ENCODE results near the gene ADAMTSL4.

The ADAMTSL4 gene

GRCh38 chr1:150548632-150549495, at the start of gene ADAMTSL4:
Gene ADAMTSL4, plus strand, starts transcription at chr1:150549408. Its CDS starts 2,881 bp downstream, at chr1:150552289.
- DNase-seq (ENCODE audit: low read depth), result no peak

- DNase-seq (ENCODE audit: low read depth), result no peak
Measured at GRCh38 chr1:150505431-150505830, 43.8 kb upstream of the ADAMTSL4 start.

- no peak for DNase-seq (ENCODE audit: low read depth)
Measured at GRCh38 chr1:150507912-150508864, 41.0 kb upstream of the ADAMTSL4 start, which contains the start of gene ECM1. Gene ECM1, plus strand, starts transcription at chr1:150508109. Its CDS starts 101 bp downstream, at chr1:150508210.

- DNase-seq (ENCODE audit: low read depth), result no peak
Measured at GRCh38 chr1:150508982-150509381, 40.2 kb upstream of the ADAMTSL4 start.

- no peak for DNase-seq (ENCODE audit: low read depth)
Measured at GRCh38 chr1:150511551-150511950, 37.7 kb upstream of the ADAMTSL4 start.

- DNase-seq (ENCODE audit: low read depth), result no peak
Measured at GRCh38 chr1:150511985-150512660, 37.1 kb upstream of the ADAMTSL4 start.

- no peak for DNase-seq (ENCODE audit: low read depth)
Measured at GRCh38 chr1:150512846-150513245, 36.4 kb upstream of the ADAMTSL4 start.

- no peak for DNase-seq (ENCODE audit: low read depth)
Measured at GRCh38 chr1:150513351-150513791, 35.8 kb upstream of the ADAMTSL4 start.

- no peak for DNase-seq (ENCODE audit: low read depth)
Measured at GRCh38 chr1:150514260-150514659, 34.9 kb upstream of the ADAMTSL4 start.

- no peak for DNase-seq (ENCODE audit: low read depth)
Measured at GRCh38 chr1:150514913-150515327, 34.3 kb upstream of the ADAMTSL4 start.

- peak; percentile 79 for DNase-seq (ENCODE audit: low read depth)
Measured at GRCh38 chr1:150515328-150516049, 33.7 kb upstream of the ADAMTSL4 start, which contains the start of gene FALEC. Gene FALEC, plus strand, starts transcription at chr1:150515752.

GRCh38 chr1:150516050-150516591, 33.1 kb upstream of the ADAMTSL4 start:
- no peak for DNase-seq (ENCODE audit: low read depth)

- no peak for DNase-seq (ENCODE audit: low read depth)
Measured at GRCh38 chr1:150516616-150517015, 32.6 kb upstream of the ADAMTSL4 start.

GRCh38 chr1:150521196-150521968, 27.8 kb upstream of the ADAMTSL4 start:
- DNase-seq (ENCODE audit: low read depth), result no peak

- DNase-seq (ENCODE audit: low read depth), result no peak
Measured at GRCh38 chr1:150525348-150525747, 23.9 kb upstream of the ADAMTSL4 start.

GRCh38 chr1:150528196-150528595, 21.0 kb upstream of the ADAMTSL4 start:
- no peak for DNase-seq (ENCODE audit: low read depth)

- no peak for DNase-seq (ENCODE audit: low read depth)
Measured at GRCh38 chr1:150529017-150529416, 20.2 kb upstream of the ADAMTSL4 start.

GRCh38 chr1:150530491-150531159, 18.6 kb upstream of the ADAMTSL4 start:
- DNase-seq (ENCODE audit: low read depth), result no peak

GRCh38 chr1:150532860-150533259, 16.3 kb upstream of the ADAMTSL4 start:
- DNase-seq (ENCODE audit: low read depth), result no peak
